ENCODE results near the gene IGBP1. TPM values are rescaled to one million over a fixed set of nuclear protein-coding genes. Genes with fewer than 3 reads are reported as not detected.

The IGBP1 gene
- total RNA-seq, 4 donors from 2014 or later: 66.2 to 83.0 (median 72.8) TPM

DNA sequence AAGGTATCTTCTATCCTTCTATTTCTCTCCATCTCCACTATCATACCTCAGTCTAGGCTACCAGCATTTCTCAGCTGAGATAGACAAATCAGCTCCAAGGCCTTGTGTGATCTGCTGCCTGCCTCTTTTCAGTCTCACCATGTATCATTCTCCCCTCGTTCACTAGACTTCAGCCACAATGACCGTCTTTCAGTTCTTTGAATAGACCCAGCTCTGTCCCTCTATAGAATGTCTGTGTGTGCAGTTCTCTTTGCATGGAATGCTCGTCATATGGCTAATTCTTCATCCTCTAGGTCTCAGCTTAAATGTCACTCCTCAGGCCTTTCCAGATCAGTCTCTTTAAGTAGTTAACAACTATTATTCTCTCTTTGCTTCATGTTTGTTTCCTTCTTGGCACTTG lies 6.5 kb downstream of the IGBP1 start:
- H3K36me3 ChIP-seq: no peaks in the 10 kb centered on the region
- no peak for DNase-seq
- H3K4me3 ChIP-seq: no peak overlapping the region
- no peak for TF ChIP-seq POLR2A (IDR thresholded peaks at IDR 0.05)
- TF ChIP-seq, protein P1, sequence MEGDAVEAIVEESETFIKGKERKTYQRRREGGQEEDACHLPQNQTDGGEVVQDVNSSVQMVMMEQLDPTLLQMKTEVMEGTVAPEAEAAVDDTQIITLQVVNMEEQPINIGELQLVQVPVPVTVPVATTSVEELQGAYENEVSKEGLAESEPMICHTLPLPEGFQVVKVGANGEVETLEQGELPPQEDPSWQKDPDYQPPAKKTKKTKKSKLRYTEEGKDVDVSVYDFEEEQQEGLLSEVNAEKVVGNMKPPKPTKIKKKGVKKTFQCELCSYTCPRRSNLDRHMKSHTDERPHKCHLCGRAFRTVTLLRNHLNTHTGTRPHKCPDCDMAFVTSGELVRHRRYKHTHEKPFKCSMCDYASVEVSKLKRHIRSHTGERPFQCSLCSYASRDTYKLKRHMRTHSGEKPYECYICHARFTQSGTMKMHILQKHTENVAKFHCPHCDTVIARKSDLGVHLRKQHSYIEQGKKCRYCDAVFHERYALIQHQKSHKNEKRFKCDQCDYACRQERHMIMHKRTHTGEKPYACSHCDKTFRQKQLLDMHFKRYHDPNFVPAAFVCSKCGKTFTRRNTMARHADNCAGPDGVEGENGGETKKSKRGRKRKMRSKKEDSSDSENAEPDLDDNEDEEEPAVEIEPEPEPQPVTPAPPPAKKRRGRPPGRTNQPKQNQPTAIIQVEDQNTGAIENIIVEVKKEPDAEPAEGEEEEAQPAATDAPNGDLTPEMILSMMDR (IDR thresholded peaks at IDR 0.05): no peak
- H3K27me3 ChIP-seq: no peaks in the 10 kb centered on the region
- H3K4me1 ChIP-seq: peaks cover 0 to 8% (median 0%) of the 10 kb centered on the region in 4 donors
- H3K9me3 ChIP-seq: no peaks in the 10 kb centered on the region
- H3K27ac ChIP-seq: no peak overlapping the region

DNA sequence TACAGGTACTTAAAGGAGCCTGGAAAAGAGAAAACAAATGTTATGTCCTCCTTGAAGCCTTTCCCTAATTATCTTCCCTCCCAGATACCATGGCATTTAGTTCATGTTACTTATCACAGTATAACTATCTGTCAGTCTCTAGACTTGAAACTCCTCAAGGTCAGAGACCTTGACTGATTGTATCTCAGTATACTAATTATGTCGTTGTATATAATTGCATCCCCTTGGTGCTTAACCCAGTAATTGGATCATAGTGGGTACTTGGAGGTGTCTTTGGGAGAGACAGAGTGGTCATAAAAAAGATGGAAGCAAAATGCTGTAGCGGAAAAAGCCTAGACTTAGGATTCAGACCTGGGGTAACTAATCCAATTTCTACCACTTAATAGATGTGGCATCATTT lies 8.1 kb downstream of the IGBP1 start:
- no peaks in the 10 kb centered on the region for H3K27me3 ChIP-seq
- H3K27ac ChIP-seq: no peak overlapping the region
- no peaks in the 10 kb centered on the region for H3K36me3 ChIP-seq
- no peaks in the 10 kb centered on the region for H3K4me1 ChIP-seq
- no peak for DNase-seq
- no peak overlapping the region for H3K4me3 ChIP-seq
- TF ChIP-seq, protein P1 (IDR thresholded peaks at IDR 0.05): no peak
- TF ChIP-seq POLR2A (IDR thresholded peaks at IDR 0.05): no peak
- H3K9me3 ChIP-seq: no peaks in the 10 kb centered on the region

DNA sequence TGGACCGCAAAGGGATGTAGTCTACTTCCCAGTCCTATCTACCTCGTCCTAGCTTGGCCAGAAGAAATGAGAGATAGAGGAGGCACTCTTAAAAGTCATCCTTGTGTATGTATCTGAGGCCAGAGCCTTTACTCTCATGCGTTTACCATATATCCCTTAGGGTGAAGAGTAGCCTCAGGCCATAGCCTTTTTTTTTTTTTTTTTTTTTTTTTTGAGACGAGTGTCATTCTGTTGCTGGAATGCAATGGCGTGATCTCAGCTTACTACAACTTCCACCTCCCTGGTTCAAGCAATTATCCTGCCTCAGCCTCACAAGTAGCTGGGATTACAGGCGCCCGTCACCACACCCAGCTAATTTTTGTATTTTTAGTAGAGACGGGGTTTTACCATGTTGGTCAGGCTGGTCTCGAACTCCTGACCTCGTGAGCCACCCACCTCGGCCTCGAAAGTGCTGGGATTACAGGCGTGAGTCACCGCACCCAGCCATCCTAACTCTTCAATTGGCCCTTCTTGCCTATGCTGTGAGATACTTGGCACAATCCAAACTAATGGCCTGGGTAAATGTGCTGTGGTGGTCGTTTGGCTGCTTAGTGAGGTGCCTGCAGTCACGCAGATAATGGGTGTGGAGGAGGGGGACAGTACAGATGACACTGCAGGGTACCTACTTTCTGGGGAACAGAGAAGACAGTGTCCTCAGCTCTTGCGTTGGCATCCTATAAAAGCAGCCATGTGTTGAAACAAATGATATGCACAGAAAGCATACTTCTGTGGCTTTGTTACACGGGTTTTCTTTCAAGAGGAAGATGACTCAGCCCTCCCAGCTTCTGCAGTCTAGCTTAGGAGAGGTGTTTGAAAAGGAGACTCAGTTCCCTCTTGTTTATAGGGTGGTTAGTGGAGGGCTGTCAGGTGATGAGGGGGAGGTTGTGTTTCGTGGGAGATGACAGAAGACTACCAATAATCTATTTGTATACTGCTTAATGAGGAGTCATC lies 33.6 kb downstream of the IGBP1 start:
- no peak for DNase-seq
- no peak overlapping the region for H3K27ac ChIP-seq
- no peaks in the 10 kb centered on the region for H3K9me3 ChIP-seq
- H3K4me1 ChIP-seq: no peaks in the 10 kb centered on the region
- TF ChIP-seq POLR2A (IDR thresholded peaks at IDR 0.05): no peak
- TF ChIP-seq, protein P1 (IDR thresholded peaks at IDR 0.05): no peak
- no peak overlapping the region for H3K4me3 ChIP-seq
- peaks cover 0 to 4% (median 0%) of the 10 kb centered on the region in 3 donors for H3K36me3 ChIP-seq
- H3K27me3 ChIP-seq: no peaks in the 10 kb centered on the region

DNA sequence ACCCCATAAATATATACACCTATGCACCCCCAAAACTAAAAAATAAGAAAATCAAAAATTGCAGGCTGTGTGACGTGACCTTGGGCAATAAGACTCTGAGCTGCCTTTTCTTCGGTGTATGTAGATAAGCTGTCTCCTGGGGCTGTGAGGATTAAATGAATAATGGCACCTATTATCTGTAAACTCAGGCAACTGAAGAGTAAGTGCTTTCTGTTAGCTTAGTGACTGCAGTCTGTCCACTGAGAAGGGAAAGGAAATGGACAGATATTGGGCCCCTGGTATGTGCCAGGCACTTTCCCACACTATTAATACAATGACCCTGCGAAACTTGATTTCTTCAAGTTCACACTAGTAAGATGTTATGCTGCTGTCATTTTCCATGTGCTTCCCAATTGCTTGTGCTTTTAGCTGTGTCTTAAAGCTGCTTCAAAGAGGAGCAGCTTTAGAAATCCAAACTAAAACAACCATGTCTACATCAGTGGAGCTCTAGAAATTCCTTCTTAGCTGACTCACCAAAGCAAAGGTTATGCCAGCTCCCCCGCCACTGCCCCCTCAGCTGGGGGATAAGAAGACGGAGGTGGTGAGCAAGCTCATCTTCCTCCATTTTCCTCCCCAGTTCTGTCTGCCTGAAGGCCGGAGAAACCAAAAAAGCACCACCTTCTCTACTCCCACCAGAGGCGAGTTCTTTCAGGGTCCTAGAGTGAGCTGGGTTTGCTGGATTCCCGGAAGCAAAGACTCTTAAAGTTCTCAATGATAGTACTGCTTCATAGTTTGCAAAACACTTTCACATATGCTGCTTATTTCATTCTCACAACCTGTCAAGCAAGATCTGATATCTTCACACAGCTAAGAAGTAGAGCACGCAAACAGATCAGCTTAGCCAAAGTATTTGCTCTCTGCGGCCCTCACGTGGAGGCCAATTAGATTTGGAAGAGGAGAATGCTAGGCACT lies 35.3 kb downstream of the IGBP1 start:
- no peak overlapping the region for H3K27ac ChIP-seq
- H3K4me1 ChIP-seq: no peaks in the 10 kb centered on the region
- no peaks in the 10 kb centered on the region for H3K9me3 ChIP-seq
- peaks cover 0 to 4% (median 0%) of the 10 kb centered on the region in 3 donors for H3K36me3 ChIP-seq
- no peak for DNase-seq
- no peak overlapping the region for H3K4me3 ChIP-seq
- TF ChIP-seq, protein P1 (IDR thresholded peaks at IDR 0.05): no peak
- no peak for TF ChIP-seq POLR2A (IDR thresholded peaks at IDR 0.05)
- no peaks in the 10 kb centered on the region for H3K27me3 ChIP-seq

DNA sequence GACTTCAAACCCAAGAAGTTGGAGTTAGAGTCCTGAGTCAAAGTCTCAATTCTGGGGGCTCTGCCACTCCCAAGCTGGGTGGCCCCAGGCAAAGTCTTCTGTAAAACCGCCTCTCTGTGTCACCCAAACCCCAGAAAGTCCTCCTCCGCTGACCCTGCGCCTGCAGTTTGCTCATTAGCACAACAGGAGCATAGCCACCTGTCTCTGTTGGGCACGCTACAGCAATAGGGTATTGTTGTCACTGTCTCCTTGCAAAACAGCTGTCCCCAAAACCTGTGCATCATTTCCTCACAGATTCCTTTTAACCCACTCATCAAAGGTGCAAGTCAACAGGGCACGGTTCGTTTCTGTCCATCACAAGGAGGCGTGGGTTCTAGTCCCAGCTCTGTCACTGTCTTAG lies 36.0 kb downstream of the IGBP1 start:
- no peaks in the 10 kb centered on the region for H3K9me3 ChIP-seq
- no peak for DNase-seq
- peaks cover 0 to 4% (median 0%) of the 10 kb centered on the region in 3 donors for H3K36me3 ChIP-seq
- H3K27me3 ChIP-seq: no peaks in the 10 kb centered on the region
- TF ChIP-seq, protein P1 (IDR thresholded peaks at IDR 0.05): no peak
- no peak for TF ChIP-seq POLR2A (IDR thresholded peaks at IDR 0.05)
- H3K4me1 ChIP-seq: no peaks in the 10 kb centered on the region
- H3K4me3 ChIP-seq: no peak overlapping the region
- no peak overlapping the region for H3K27ac ChIP-seq
